Endodermal cell (in vitro differentiated cells): Measurements from ENCODE around the gene COL4A2. TPM values are rescaled to one million over a fixed set of nuclear protein-coding genes. Genes with fewer than 3 reads are reported as not detected.

Experiments
- DNase-seq: peaks from one replicate; pipeline ENCODE4 v3.0.0-alpha.2; 2017
- H3K27ac ChIP-seq: 2 replicates; pipeline ENCODE4 v1.5.1; 2013; ENCODE audit warnings: mild to moderate bottlenecking, low read depth, low read length, moderate library complexity
- H3K27me3 ChIP-seq: 2 replicates; pipeline ENCODE4 v1.6.1; 2013; ENCODE audit warnings: mild to moderate bottlenecking, low read length, moderate library complexity; ENCODE audit not compliant: insufficient read depth, control insufficient read depth, poor library complexity, severe bottlenecking
- H3K36me3 ChIP-seq: 2 replicates; pipeline ENCODE4 v1.7.0; 2013; ENCODE audit warnings: mild to moderate bottlenecking, low read length, moderate library complexity; ENCODE audit not compliant: control insufficient read depth, insufficient read depth
- H3K4me1 ChIP-seq: one replicate; pipeline ENCODE4 v1.7.0; 2013; ENCODE audit warnings: low read length; ENCODE audit not compliant: control insufficient read depth, insufficient read depth
- H3K4me3 ChIP-seq: 2 replicates; pipeline ENCODE4 v1.5.1; 2013; ENCODE audit warnings: mild to moderate bottlenecking, low read length, moderate library complexity
- H3K9ac ChIP-seq: 2 replicates; pipeline ENCODE4 v1.6.1; 2013; ENCODE audit warnings: mild to moderate bottlenecking, low read length, moderate library complexity; ENCODE audit not compliant: poor library complexity, severe bottlenecking; ENCODE audit errors: extremely low read depth
- H3K9me3 ChIP-seq: 2 replicates; pipeline ENCODE4 v1.6.1; 2013; ENCODE audit warnings: mild to moderate bottlenecking, low read length, moderate library complexity; ENCODE audit not compliant: control insufficient read depth
- H3K27ac Mint-ChIP-seq: 2 replicates; pipeline ENCODE4 v1.8.0; 2020; ENCODE audit warnings: mixed read lengths
- H3K27me3 Mint-ChIP-seq: 2 replicates; pipeline ENCODE4 v1.8.0; 2021; ENCODE audit warnings: mild to moderate bottlenecking, mixed read lengths; ENCODE audit not compliant: insufficient read depth
- H3K36me3 Mint-ChIP-seq: 2 replicates; pipeline ENCODE4 v1.8.0; 2020; ENCODE audit warnings: low read depth, mixed read lengths
- H3K4me1 Mint-ChIP-seq: 2 replicates; pipeline ENCODE4 v1.8.0; 2020; ENCODE audit warnings: mixed read lengths
- H3K4me3 Mint-ChIP-seq: 2 replicates; pipeline ENCODE4 v1.8.0; 2020; ENCODE audit warnings: mild to moderate bottlenecking, moderate library complexity, mixed read lengths
- H3K9me3 Mint-ChIP-seq: 2 replicates; pipeline ENCODE4 v1.8.0; 2020; ENCODE audit warnings: mild to moderate bottlenecking, mixed read lengths
- CTCF ChIP-seq: fragments of 200-600 bp; sonication (generic); conservative IDR thresholded peaks from 2 replicates; pipeline ENCODE4 v1.5.0; 2021; ENCODE audit warnings: antibody characterized with exemption, mild to moderate bottlenecking
- WGBS, 2 experiments: methylation state at CpG; one replicate each; pipeline versions ENCODE4 v1.1.5 to v1.1.7; 2013; ENCODE audit warnings: missing lambda C conversion rate in 2 of 2, mixed read lengths in 1 of 2; ENCODE audit not compliant: insufficient coverage in 1 of 2, insufficient read length in 1 of 2; 5-methylcytosine and 5-hydroxymethylcytosine counted together
- total RNA-seq, 2 donors: library from RNA; stranded (reverse); fragmentation: NEBNext Ultra II Directional in 1 of 2; extraction: Animal tissue kit (Norgen Biotek cat#: 25700) in 1 of 2; gene quantifications; 2 replicates in 1 of 2; 3 replicates in 1 of 2; pipeline ENCODE4 v1.2.1, GENCODE V29; 2021

Gene COL4A2
- total RNA-seq, 2 donors from 2014 or later = 388 to 398 TPM

GRCh38 chr13:110479215-110479545 is 172.1 kb downstream of the COL4A2 start:
- Histone ChIP-seq H3K9me3 (no peaks in the 10 kb centered on the region), H3K27ac (no peak overlapping the region), H3K36me3 (peaks cover 92% of the 10 kb centered on the region), H3K27me3 (no peaks in the 10 kb centered on the region), H3K4me3 (no peak overlapping the region), H3K9ac (no peak overlapping the region), H3K4me1 (no peaks in the 10 kb centered on the region)
- H3K9me3 Mint-ChIP-seq = no peaks in the 10 kb centered on the region
- H3K36me3 Mint-ChIP-seq = peaks cover 90% of the 10 kb centered on the region
- H3K27ac Mint-ChIP-seq = peak overlapping the region; percentile 61
- WGBS, 2 experiments = 90 to 92% methylated on average over 6 of the region's 6 CpGs
- no peaks in the 10 kb centered on the region for H3K27me3 Mint-ChIP-seq
- TF ChIP-seq CTCF = no peak
- peaks cover 14% of the 10 kb centered on the region for H3K4me1 Mint-ChIP-seq
- H3K4me3 Mint-ChIP-seq = no peak overlapping the region
- DNase-seq = no peak

GRCh38 chr13:110479648-110480047 is 172.6 kb downstream of the COL4A2 start:
- Histone ChIP-seq H3K27ac (no peak overlapping the region), H3K27me3 (no peaks in the 10 kb centered on the region), H3K9ac (no peak overlapping the region), H3K4me1 (no peaks in the 10 kb centered on the region), H3K36me3 (peaks cover 92% of the 10 kb centered on the region), H3K4me3 (no peak overlapping the region), H3K9me3 (no peaks in the 10 kb centered on the region)
- Mint-ChIP-seq H3K36me3 (peaks cover 90% of the 10 kb centered on the region), H3K27ac (no peak overlapping the region), H3K9me3 (no peaks in the 10 kb centered on the region), H3K4me1 (peaks cover 18% of the 10 kb centered on the region), H3K27me3 (no peaks in the 10 kb centered on the region), H3K4me3 (no peak overlapping the region)
- no peak for TF ChIP-seq CTCF
- 93 to 94% methylated on average over 3 to 11 of the region's 11 CpGs for WGBS, 2 experiments
- DNase-seq = no peak

- no peaks in the 10 kb centered on the region for H3K27me3 Mint-ChIP-seq
- no peaks in the 10 kb centered on the region for H3K9me3 Mint-ChIP-seq
- no peak for TF ChIP-seq CTCF
- no peak overlapping the region for H3K4me3 Mint-ChIP-seq
- Histone ChIP-seq H3K4me3 (no peak overlapping the region), H3K9me3 (no peaks in the 10 kb centered on the region), H3K9ac (no peak overlapping the region), H3K4me1 (no peaks in the 10 kb centered on the region), H3K27me3 (no peaks in the 10 kb centered on the region), H3K27ac (no peak overlapping the region), H3K36me3 (peaks cover 92% of the 10 kb centered on the region)
- DNase-seq = no peak
- 84 to 90% methylated on average over 2 to 5 of the region's 5 CpGs for WGBS, 2 experiments
- peaks cover 16% of the 10 kb centered on the region for H3K4me1 Mint-ChIP-seq
- H3K27ac Mint-ChIP-seq = no peak overlapping the region
- H3K36me3 Mint-ChIP-seq = peaks cover 86% of the 10 kb centered on the region
These were observed 173.1 kb downstream of the COL4A2 start for GRCh38 chr13:110480161-110480560.
